ENCODE data around the gene TAS1R3.

GRCh38 chr1:1309251-1310108 is 21.6 kb upstream of the TAS1R3 start:
- no peak for TF ChIP-seq CTCF (IDR thresholded peaks at IDR 0.05)
- TF ChIP-seq EP300 (IDR thresholded peaks at IDR 0.05), result no peak
- TF ChIP-seq POLR2A (IDR thresholded peaks at IDR 0.05), result no peak
